Mucosa of stomach (tissue), 1 donor: ENCODE data around the gene ACACA.

Experiments used
- H3K27me3 ChIP-seq: one replicate; pipeline ENCODE4 v1.7.0; 2013; ENCODE audit warnings: mild to moderate bottlenecking, low read length; ENCODE audit not compliant: control insufficient read depth, insufficient read depth
- H3K36me3 ChIP-seq: one replicate; pipeline ENCODE4 v1.7.0; 2013; ENCODE audit warnings: low read length; ENCODE audit not compliant: control insufficient read depth, insufficient read depth
- H3K4me1 ChIP-seq: one replicate; pipeline ENCODE4 v1.7.0; 2013; ENCODE audit warnings: mild to moderate bottlenecking, low read length; ENCODE audit not compliant: control insufficient read depth, insufficient read depth
- H3K4me3 ChIP-seq: one replicate; pipeline ENCODE4 v1.7.0; 2013; ENCODE audit warnings: low read length
- H3K9ac ChIP-seq: one replicate; pipeline ENCODE4 v1.7.0; 2013; ENCODE audit warnings: mild to moderate bottlenecking, low read length, moderate library complexity
- H3K9me3 ChIP-seq: one replicate; pipeline ENCODE4 v1.7.0; 2013; ENCODE audit warnings: mild to moderate bottlenecking, low read length, moderate library complexity; ENCODE audit not compliant: control insufficient read depth
- donor health status: Pancreatic carcinoma.

The ACACA gene

DNA sequence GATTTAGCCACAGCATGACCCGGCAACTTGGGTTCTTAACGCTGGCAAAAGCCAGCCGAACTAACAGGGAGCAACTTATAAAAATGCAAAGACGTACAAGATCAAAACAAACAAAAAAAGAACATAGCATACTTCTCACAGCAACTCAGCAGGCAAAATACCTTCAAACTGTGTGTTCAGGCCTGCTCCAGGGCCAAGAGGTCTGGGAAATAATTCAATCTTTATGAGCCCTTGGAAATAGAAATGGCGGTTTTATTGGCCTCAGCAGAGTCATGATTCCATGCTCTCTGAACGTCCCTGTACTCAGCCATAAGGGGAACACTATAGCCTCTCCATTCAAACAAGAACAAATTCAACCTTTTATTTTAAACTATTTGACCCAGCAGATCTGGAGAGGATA is 132.2 kb downstream of the ACACA start:
- no peak overlapping the region for H3K4me3 ChIP-seq
- no peaks in the 10 kb centered on the region for H3K36me3 ChIP-seq
- no peak overlapping the region for H3K9ac ChIP-seq
- H3K4me1 ChIP-seq, result peaks cover 8% of the 10 kb centered on the region
- H3K27me3 ChIP-seq, result no peaks in the 10 kb centered on the region
- no peaks in the 10 kb centered on the region for H3K9me3 ChIP-seq

DNA sequence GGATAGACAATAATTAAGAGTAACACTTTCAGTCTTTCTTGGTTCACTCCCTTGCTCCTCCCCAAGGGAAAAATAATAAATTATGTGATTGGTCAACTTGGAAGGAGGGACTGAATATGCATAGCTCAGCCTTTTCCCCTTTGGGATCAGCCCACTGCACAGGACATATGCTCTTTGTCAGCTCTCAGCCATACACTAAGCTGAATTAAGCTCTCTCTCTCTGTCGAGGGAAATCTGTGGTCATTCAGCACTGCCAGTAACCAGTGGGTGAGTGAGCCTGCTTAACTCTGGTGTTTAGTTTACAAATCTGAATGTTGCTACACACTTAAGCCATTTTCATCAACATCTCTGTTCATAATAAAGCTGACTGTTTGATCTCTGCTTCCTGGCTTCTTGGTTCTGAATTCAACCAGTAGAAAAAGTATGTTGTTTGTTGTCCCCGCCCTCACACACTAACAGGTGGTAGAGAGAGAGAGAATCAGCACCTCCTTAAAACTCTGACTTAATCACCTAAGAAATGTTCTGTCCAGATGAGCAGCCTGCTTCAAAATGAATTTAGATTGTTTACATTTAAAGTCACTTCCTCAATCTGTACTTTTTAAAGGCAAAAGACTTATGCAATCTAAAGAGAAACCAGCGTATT is 133.1 kb downstream of the ACACA start:
- Histone ChIP-seq H3K9ac (no peak overlapping the region), H3K27me3 (no peaks in the 10 kb centered on the region), H3K4me3 (no peak overlapping the region), H3K9me3 (no peaks in the 10 kb centered on the region), H3K4me1 (peaks cover 8% of the 10 kb centered on the region), H3K36me3 (no peaks in the 10 kb centered on the region)

DNA sequence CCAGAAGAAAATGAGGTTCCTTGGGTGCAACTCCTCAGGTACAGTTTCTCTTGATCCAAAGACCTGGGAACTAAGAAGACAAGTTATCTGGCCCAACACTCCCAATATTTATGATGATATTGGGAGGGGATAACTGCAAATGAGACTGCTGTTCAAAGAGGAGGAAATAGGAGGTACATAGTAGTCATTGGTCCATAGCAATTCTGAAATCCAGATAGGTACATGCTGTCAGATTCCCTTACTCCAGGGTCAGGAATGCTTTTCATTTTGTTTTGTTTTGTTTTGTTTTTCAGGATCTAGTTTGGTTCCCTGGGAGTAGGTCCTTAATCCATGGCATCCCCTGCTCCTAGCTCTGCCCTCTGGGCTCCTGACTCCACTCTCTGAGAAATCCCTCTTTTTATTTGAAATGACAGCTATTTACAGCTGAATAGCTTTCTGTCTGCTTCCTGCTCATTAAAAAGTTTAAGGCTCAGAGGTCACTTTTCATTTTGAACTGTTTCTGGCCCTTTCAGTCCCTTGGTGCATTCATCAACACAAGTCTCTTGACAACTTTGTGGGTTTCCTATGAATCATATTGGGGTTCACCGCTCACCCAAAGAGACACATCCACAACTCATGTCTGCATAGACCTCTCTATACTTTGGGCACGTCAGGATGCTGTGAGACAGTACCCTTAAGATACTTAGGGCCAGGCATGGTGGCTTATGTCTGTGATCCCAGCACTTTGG is 141.0 kb downstream of the ACACA start:
- Histone ChIP-seq H3K9me3 (no peaks in the 10 kb centered on the region), H3K36me3 (peaks cover 31% of the 10 kb centered on the region), H3K4me1 (no peaks in the 10 kb centered on the region), H3K27me3 (no peaks in the 10 kb centered on the region), H3K4me3 (no peak overlapping the region), H3K9ac (no peak overlapping the region)

DNA sequence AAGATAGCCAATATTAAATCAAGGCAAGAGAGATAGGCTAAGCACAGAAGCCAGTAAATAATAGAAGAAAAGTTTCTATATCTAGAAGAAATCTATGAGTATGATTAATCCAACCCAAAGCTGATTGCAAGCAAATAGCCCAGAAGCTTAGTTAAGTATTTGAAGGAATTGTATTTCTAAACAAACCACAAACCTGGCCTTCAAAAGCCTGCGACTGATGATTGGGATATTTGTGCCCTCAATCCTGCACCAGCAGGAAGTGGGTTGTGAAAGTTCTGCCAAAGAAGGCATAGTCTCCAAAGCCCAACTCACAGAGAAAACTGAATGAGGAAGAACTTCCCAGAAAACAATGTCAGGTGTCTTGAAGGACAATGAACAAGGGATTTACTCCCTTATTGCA is 145.3 kb downstream of the ACACA start:
- peaks cover 25% of the 10 kb centered on the region for H3K36me3 ChIP-seq
- no peak overlapping the region for H3K4me3 ChIP-seq
- H3K27me3 ChIP-seq, result no peaks in the 10 kb centered on the region
- H3K9me3 ChIP-seq, result no peaks in the 10 kb centered on the region
- H3K9ac ChIP-seq, result no peak overlapping the region
- no peaks in the 10 kb centered on the region for H3K4me1 ChIP-seq

DNA sequence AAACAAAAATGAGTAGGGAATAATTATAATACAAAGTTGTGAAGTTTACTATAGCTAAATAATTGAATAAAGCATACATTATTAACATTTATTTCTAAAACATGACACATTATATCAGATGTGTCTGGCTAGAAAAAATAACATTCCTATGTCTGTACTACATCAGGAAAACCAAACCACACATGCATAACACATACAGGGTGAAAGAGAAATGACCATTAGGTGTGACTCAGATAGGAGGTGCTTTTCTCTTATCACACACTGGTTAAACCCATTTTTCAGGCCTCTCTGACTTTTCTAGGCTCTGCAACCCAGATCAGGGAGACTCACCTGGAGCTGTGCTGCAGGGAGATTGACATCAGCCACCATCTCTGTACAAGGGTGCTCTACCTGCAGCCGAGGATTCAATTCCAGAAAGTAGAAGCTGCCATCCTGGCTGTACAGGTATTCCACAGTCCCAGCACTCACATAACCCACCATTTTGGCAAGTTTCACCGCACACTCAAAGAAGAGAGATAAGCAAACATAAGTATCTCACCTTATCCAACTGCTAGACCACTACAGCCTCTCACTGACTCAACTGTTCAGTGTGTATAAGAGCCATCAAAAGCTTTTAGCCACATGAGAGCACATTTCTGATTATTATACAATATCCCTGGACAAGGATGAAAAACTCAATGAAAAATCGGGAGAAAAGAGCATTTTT is 147.5 kb downstream of the ACACA start:
- H3K4me1 ChIP-seq, result no peaks in the 10 kb centered on the region
- H3K9me3 ChIP-seq, result no peaks in the 10 kb centered on the region
- H3K4me3 ChIP-seq, result no peak overlapping the region
- H3K9ac ChIP-seq, result no peak overlapping the region
- H3K27me3 ChIP-seq, result no peaks in the 10 kb centered on the region
- H3K36me3 ChIP-seq, result peaks cover 8% of the 10 kb centered on the region

DNA sequence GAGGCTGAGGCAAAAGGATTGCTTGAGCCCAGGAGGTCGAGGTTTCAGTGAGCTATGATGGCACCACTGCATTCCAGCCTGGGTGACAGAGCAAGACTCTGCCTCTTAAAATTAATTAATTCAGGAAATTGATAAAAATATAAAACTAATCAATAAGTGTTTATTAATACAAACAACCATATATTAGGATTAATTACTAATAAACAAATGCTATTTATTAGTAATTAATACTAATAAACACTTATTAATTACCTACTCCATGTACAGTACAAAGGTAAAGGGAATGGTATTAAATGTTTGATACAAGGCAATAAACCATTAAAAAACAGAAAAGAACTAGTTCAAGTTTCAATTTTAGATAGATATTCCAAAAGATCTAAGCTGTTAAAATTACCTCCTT is 150.0 kb downstream of the ACACA start:
- Histone ChIP-seq H3K4me1 (no peaks in the 10 kb centered on the region), H3K9me3 (no peaks in the 10 kb centered on the region), H3K27me3 (no peaks in the 10 kb centered on the region), H3K9ac (no peak overlapping the region), H3K36me3 (peaks cover 3% of the 10 kb centered on the region), H3K4me3 (no peak overlapping the region)

DNA sequence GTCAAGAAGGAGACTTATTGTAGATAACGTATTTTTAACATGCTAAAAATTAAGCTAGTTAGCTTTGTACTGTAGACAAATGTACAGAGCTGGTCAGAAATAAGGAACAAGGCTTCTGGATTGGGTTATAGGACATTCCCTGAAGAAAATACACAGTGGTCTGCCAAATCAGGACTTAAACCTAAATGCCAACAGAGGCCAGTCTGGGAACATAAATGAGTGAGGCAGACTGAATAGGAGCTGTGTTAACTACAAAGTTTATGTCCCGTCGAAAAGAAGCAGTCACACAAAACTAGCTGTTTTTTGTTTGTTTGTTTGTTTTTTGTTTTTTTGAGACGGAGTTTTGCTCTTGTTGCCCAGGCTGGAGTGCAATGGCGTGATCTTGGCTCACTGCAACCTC is 151.2 kb downstream of the ACACA start:
- Histone ChIP-seq H3K4me1 (no peaks in the 10 kb centered on the region), H3K9ac (no peak overlapping the region), H3K9me3 (no peaks in the 10 kb centered on the region), H3K36me3 (peaks cover 3% of the 10 kb centered on the region), H3K4me3 (no peak overlapping the region), H3K27me3 (no peaks in the 10 kb centered on the region)

DNA sequence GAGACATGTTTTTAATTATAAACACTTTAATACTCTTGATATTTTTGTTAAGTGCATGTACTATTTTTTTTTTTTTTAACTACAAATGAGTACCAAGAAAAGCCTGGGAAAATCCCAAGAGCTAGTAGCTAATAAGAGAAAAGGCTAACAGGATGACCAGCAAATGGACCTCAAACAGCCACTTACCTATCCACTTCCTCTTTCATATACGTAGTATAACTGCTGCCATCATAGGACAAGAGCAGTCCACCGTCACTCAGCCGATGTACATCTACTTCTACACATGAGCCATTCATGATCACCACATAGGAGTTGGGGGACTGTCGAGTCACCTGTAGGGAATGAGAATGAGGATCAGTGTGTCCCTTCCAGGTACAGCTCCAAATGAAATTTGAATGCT is 158.8 kb downstream of the ACACA start:
- H3K27me3 ChIP-seq, result no peaks in the 10 kb centered on the region
- no peaks in the 10 kb centered on the region for H3K36me3 ChIP-seq
- no peaks in the 10 kb centered on the region for H3K9me3 ChIP-seq
- no peak overlapping the region for H3K4me3 ChIP-seq
- no peaks in the 10 kb centered on the region for H3K4me1 ChIP-seq
- H3K9ac ChIP-seq, result no peak overlapping the region

DNA sequence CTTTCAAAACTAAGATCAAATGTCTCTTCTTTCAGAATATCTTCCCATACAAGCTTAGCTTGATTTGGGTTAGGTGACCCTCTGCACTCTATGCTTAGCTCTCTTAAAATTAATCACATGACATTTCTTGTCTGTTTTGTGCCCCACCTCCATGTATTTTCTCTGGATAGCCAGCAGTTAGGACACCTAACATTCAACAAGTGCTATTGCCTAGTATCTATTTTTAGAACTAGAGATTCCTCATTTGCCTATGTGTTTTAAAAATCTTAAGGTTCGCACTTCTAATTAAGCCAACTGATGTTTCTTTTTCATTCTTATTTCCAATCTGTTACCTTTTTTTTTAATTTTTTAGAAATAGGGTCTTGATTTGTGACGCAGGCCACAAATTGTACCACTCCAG is 160.6 kb downstream of the ACACA start:
- H3K9me3 ChIP-seq, result no peaks in the 10 kb centered on the region
- no peak overlapping the region for H3K4me3 ChIP-seq
- no peaks in the 10 kb centered on the region for H3K27me3 ChIP-seq
- H3K4me1 ChIP-seq, result no peaks in the 10 kb centered on the region
- no peak overlapping the region for H3K9ac ChIP-seq
- no peaks in the 10 kb centered on the region for H3K36me3 ChIP-seq

DNA sequence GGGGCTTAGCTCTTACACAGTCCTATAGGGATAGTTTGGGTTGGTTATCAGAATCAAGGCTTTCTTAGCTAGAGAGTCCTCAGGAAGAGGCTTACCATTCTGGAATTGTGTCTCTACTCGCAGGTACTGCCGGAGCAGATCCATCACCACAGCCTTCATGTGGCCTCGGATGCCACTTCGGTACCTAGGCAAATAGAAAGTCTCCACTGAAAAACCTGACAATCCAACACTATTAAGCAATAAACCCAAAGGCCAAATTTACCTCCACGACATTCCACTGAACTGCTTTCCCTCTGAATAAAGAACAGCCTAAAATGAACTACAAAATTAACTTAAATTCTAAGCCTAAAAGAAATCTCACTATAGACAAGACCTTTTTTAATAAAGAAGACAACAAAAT is 166.3 kb downstream of the ACACA start:
- no peak overlapping the region for H3K9ac ChIP-seq
- H3K9me3 ChIP-seq, result no peaks in the 10 kb centered on the region
- H3K27me3 ChIP-seq, result no peaks in the 10 kb centered on the region
- H3K36me3 ChIP-seq, result no peaks in the 10 kb centered on the region
- H3K4me3 ChIP-seq, result no peak overlapping the region
- H3K4me1 ChIP-seq, result no peaks in the 10 kb centered on the region

DNA sequence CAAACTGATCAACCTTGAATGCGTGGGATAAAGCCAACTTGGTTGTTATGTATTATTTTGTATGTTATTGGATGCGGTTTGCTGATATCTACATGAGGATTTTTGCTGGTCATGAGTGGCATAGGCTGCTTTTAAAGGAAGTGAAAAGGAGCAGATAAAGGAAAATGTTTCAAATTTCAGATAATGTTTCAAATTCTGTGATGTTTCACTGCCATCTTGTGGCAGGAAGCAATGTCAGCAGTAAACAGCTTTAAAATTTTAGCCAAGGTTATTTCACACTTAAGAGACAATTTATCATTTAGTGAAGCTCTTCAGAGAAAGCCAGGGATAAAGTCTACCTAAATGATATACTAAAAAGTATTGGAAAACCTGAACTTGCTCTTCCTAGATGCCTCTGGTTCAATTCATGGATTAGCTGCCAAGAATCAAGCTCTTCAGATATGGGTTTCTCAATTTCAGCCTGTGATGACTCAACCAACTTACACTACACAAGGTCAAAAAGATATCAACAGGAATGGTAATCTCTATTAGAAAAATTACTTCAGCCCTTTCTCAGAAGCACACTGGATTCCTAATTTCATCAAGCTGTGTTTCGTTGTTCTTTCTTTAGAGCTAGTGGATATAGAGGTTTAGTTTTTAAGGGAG is 166.8 kb downstream of the ACACA start:
- H3K9ac ChIP-seq, result no peak overlapping the region
- no peaks in the 10 kb centered on the region for H3K4me1 ChIP-seq
- no peak overlapping the region for H3K4me3 ChIP-seq
- H3K36me3 ChIP-seq, result no peaks in the 10 kb centered on the region
- H3K27me3 ChIP-seq, result no peaks in the 10 kb centered on the region
- H3K9me3 ChIP-seq, result no peaks in the 10 kb centered on the region

DNA sequence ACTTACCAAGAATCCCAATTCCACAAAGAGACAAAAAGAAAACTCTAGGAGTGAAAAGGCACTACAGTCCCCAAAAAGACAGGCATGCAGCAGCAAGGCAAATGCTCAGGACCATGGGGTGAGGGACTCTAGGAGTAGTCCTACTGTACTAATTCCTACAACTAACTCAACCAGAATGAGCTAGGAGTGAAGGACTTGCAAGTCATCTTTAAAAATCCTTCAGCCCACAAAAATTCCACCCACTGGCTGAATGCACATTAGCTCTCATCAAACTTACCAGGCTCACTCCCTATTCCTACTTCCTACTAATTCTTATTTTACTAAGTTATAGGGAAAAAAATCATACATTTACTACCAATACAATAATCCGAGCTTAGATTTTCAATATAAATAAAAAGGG is 172.5 kb downstream of the ACACA start:
- Histone ChIP-seq H3K4me3 (no peak overlapping the region), H3K27me3 (no peaks in the 10 kb centered on the region), H3K4me1 (no peaks in the 10 kb centered on the region), H3K9ac (no peak overlapping the region), H3K9me3 (no peaks in the 10 kb centered on the region), H3K36me3 (no peaks in the 10 kb centered on the region)
